Neural progenitor cell (in vitro differentiated cells): Measurements from ENCODE around the gene SH2D3A. TPM values are rescaled to one million over a fixed set of nuclear protein-coding genes. Genes with fewer than 3 reads are reported as not detected.

Source experiments
- DNase-seq: peaks from one replicate; pipeline ENCODE4 v3.0.0-alpha.2; 2016; ENCODE audit warnings: low spot score
- H2AFZ ChIP-seq: fragments of 200-600 bp; sonication (generic); replicated peaks from 2 replicates; pipeline ENCODE4 v1.6.1; 2016; ENCODE audit warnings: antibody characterized with exemption
- H3F3A ChIP-seq: fragments of 200-600 bp; sonication (generic); 2 replicates; pipeline ENCODE4 v1.6.1; 2016; ENCODE audit warnings: antibody characterized with exemption, low read depth
- H3K27ac ChIP-seq: fragments of 200-600 bp; sonication (generic); 2 replicates; pipeline ENCODE4 v1.5.1; 2016; ENCODE audit warnings: mild to moderate bottlenecking
- H3K27me3 ChIP-seq: fragments of 200-600 bp; sonication (generic); 2 replicates; pipeline ENCODE4 v1.6.1; 2016; ENCODE audit warnings: mild to moderate bottlenecking, moderate library complexity
- H3K36me3 ChIP-seq: fragments of 200-600 bp; sonication (generic); 2 replicates; pipeline ENCODE4 v1.5.1; 2016
- H3K4me1 ChIP-seq: fragments of 200-600 bp; sonication (generic); 2 replicates; pipeline ENCODE4 v1.6.1; 2016; ENCODE audit warnings: mixed run types
- H3K4me2 ChIP-seq: fragments of 200-600 bp; sonication (generic); 2 replicates; pipeline ENCODE4 v1.6.1; 2016
- H3K4me3 ChIP-seq: fragments of 200-600 bp; sonication (generic); 2 replicates; pipeline ENCODE4 v1.5.1; 2016
- H3K79me2 ChIP-seq: fragments of 200-600 bp; sonication (generic); 2 replicates; pipeline ENCODE4 v1.6.1; 2016; ENCODE audit warnings: low read depth
- H3K9ac ChIP-seq: fragments of 200-600 bp; sonication (generic); 2 replicates; pipeline ENCODE4 v1.6.1; 2016
- H3K9me3 ChIP-seq: fragments of 200-600 bp; sonication (generic); 2 replicates; pipeline ENCODE4 v1.5.1; 2016; ENCODE audit warnings: low read depth
- H4K20me1 ChIP-seq: fragments of 200-600 bp; sonication (generic); 2 replicates; pipeline ENCODE4 v1.6.1; 2016; ENCODE audit warnings: low read depth
- H3K27ac Mint-ChIP-seq: 3 replicates; pipeline ENCODE4 v1.8.0; 2021; ENCODE audit warnings: mixed read lengths
- H3K27me3 Mint-ChIP-seq: 2 replicates; pipeline ENCODE4 v1.8.0; 2022; ENCODE audit warnings: low read depth, mild to moderate bottlenecking, inconsistent platforms, moderate library complexity, mixed read lengths; ENCODE audit not compliant: insufficient read depth
- H3K36me3 Mint-ChIP-seq: 3 replicates; pipeline ENCODE4 v1.8.0; 2021; ENCODE audit warnings: mixed read lengths
- H3K4me1 Mint-ChIP-seq: 3 replicates; pipeline ENCODE4 v1.8.0; 2021; ENCODE audit warnings: mixed read lengths
- H3K4me3 Mint-ChIP-seq: 3 replicates; pipeline ENCODE4 v1.8.0; 2021; ENCODE audit warnings: mild to moderate bottlenecking, moderate library complexity, mixed read lengths
- H3K9me3 Mint-ChIP-seq: 3 replicates; pipeline ENCODE4 v1.8.0; 2020; ENCODE audit warnings: mixed read lengths
- EZH2 ChIP-seq: fragments of 200-600 bp; sonication (generic); IDR thresholded peaks from 2 replicates; pipeline ENCODE4 v1.6.1; 2017; ENCODE audit warnings: antibody characterized with exemption, mild to moderate bottlenecking, moderate library complexity
- EZH2phosphoT487 ChIP-seq: fragments of 200-600 bp; sonication (generic); IDR thresholded peaks from 2 replicates; pipeline ENCODE4 v1.6.1; 2017; ENCODE audit warnings: antibody characterized with exemption
- total RNA-seq: library from RNA; depleted of rRNA; stranded (reverse); fragments of >200 nt; gene quantifications from 2 replicates; pipeline ENCODE4 v1.2.3, GENCODE V29; 2015; ENCODE audit warnings: low replicate concordance
- TF ChIP-seq, protein P1 (sequence below): fragments of 200-600 bp; sonication (generic); IDR thresholded peaks from 2 replicates; pipeline ENCODE4 v1.5.1; 2017; ENCODE audit warnings: antibody characterized with exemption, mild to moderate bottlenecking

Gene SH2D3A
- total RNA-seq, 1 donor from 2014 or later = 0.65 TPM

DNA sequence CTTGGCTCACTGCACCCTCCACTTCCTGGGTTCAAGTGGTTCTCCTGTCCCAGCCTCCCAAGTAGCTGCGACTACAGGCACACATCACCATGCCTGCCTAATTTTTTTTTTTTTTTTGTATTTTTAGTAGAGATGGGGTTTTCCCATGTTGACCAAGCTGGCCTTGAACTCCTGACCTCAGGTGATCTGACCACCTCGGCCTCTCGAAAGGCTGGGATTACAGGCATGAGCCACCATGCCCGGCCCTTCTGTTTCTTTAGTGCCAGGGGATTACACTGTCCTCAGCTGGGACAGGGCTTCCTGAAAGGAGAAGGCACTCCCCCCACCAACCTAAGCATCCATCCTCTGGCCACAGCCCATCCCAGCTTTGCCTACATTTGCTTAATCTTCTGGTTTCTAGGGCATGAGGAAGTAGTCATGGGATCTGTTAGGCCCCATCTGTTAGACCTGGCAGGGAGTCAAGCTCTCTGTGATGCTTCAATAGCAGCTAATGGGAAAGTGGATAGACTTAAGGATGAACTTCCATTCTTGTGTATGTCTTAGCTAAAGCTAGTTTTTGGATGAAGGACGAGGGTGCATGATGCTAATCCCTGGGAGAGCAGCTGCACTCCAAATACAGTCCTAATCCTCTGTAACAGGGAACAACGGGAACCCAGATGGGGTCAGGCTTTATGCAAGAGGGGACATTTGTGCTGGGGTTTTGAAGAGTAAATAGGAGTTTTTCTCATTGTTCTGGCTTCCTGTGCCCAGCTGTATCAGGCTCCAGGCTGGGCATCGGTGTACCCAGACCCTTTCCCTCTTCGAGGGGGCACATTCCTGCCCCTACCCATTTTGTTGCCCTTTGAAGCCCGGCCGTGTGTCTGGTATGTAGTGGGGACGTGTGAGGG is 7.8 kb upstream of the SH2D3A start:
- H3K27ac ChIP-seq = no peak overlapping the region
- no peak overlapping the region for H3K9ac ChIP-seq
- TF ChIP-seq EZH2 = no peak
- TF ChIP-seq, protein P1, sequence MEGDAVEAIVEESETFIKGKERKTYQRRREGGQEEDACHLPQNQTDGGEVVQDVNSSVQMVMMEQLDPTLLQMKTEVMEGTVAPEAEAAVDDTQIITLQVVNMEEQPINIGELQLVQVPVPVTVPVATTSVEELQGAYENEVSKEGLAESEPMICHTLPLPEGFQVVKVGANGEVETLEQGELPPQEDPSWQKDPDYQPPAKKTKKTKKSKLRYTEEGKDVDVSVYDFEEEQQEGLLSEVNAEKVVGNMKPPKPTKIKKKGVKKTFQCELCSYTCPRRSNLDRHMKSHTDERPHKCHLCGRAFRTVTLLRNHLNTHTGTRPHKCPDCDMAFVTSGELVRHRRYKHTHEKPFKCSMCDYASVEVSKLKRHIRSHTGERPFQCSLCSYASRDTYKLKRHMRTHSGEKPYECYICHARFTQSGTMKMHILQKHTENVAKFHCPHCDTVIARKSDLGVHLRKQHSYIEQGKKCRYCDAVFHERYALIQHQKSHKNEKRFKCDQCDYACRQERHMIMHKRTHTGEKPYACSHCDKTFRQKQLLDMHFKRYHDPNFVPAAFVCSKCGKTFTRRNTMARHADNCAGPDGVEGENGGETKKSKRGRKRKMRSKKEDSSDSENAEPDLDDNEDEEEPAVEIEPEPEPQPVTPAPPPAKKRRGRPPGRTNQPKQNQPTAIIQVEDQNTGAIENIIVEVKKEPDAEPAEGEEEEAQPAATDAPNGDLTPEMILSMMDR = no peak
- TF ChIP-seq EZH2phosphoT487 = no peak
- no peak overlapping the region for H3K4me2 ChIP-seq
- H4K20me1 ChIP-seq = no peaks in the 10 kb centered on the region
- H3K4me3 ChIP-seq = no peak overlapping the region
- H3K4me1 ChIP-seq = no peaks in the 10 kb centered on the region
- no peak overlapping the region for H2AFZ ChIP-seq
- Mint-ChIP-seq H3K9me3 (peaks cover 9% of the 10 kb centered on the region), H3K27me3 (peaks cover 9% of the 10 kb centered on the region), H3K4me3 (no peak overlapping the region), H3K36me3 (no peaks in the 10 kb centered on the region), H3K4me1 (peaks cover 3% of the 10 kb centered on the region), H3K27ac (no peak overlapping the region)
- no peaks in the 10 kb centered on the region for H3K9me3 ChIP-seq
- no peaks in the 10 kb centered on the region for H3K79me2 ChIP-seq
- no peaks in the 10 kb centered on the region for H3K36me3 ChIP-seq
- peak; percentile 38 for DNase-seq
- H3K27me3 ChIP-seq = no peaks in the 10 kb centered on the region
- peaks cover 7% of the 10 kb centered on the region for H3F3A ChIP-seq

DNA sequence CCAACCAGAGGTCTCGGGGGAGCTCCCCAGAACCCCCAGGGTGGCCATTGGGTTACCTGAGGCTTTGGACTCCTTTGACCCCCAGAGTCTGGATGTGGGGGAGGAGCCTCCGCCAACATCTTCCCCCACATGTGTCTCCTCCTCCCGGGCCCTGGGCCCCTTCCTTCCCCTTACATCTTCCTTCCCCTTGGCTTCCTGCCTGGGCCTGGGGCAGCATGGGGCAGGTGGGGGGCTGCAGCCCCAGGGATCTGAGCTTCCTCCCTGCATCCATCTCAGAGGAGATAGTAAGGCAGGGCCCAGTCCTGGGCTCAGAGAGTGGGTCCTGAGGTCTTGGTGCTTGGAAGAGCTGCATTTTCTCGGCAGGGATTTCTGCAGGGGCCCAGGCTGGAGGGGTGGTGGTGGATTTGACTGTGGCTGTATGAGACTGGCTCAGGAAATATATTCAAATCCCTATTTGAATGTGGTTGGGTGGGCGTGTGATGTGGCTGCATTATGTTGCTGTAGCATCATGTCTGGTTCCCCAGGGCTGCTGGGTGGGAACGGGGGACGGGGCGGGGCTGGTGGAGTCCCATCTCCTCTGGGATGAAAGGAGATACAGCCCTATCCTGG is 6.2 kb upstream of the SH2D3A start:
- H3K9ac ChIP-seq = no peak overlapping the region
- peaks cover 18% of the 10 kb centered on the region for H3K27me3 Mint-ChIP-seq
- H3K36me3 ChIP-seq = no peaks in the 10 kb centered on the region
- H3K36me3 Mint-ChIP-seq = no peaks in the 10 kb centered on the region
- H2AFZ ChIP-seq = peak overlapping the region; percentile 68
- TF ChIP-seq, protein P1 = no peak
- TF ChIP-seq EZH2 (no peak), EZH2phosphoT487 (no peak)
- no peaks in the 10 kb centered on the region for H3K79me2 ChIP-seq
- no peak for DNase-seq
- no peak overlapping the region for H3K4me3 ChIP-seq
- no peak overlapping the region for H3K27ac ChIP-seq
- no peak overlapping the region for H3K27ac Mint-ChIP-seq
- H3K9me3 ChIP-seq = no peaks in the 10 kb centered on the region
- no peaks in the 10 kb centered on the region for H3K27me3 ChIP-seq
- peaks cover 14% of the 10 kb centered on the region for H3F3A ChIP-seq
- H4K20me1 ChIP-seq = no peaks in the 10 kb centered on the region
- H3K4me3 Mint-ChIP-seq = no peak overlapping the region
- H3K4me1 Mint-ChIP-seq = peaks cover 3% of the 10 kb centered on the region
- H3K9me3 Mint-ChIP-seq = peaks cover 9% of the 10 kb centered on the region
- no peaks in the 10 kb centered on the region for H3K4me1 ChIP-seq
- H3K4me2 ChIP-seq = no peak overlapping the region

DNA sequence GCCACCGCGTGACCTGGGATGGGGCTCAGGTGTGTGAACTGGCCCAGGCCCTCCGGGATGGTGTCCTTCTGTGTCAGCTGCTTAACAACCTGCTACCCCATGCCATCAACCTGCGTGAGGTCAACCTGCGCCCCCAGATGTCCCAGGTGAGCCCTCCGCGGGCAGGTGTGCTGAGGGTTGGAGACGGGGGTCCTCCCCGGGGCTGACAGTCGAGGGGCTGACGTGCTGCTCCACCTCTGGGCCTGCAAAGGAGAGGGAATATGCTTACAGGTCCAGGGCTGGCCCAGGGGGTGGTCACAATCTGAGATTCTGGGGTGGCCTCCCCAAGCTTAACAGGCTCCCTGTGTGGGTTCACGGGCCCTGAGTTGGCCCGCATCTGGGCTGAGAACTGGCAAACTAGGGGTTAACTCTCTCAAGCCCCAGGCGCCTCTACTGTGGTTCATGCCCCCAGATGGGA is 5.7 kb upstream of the SH2D3A start:
- TF ChIP-seq EZH2phosphoT487 (no peak), EZH2 (no peak)
- TF ChIP-seq, protein P1 = no peak
- peaks cover 3% of the 10 kb centered on the region for H3K4me1 Mint-ChIP-seq
- Histone ChIP-seq H4K20me1 (no peaks in the 10 kb centered on the region), H3K27ac (no peak overlapping the region), H2AFZ (no peak overlapping the region), H3K4me1 (no peaks in the 10 kb centered on the region), H3K9me3 (no peaks in the 10 kb centered on the region), H3K79me2 (no peaks in the 10 kb centered on the region), H3K36me3 (no peaks in the 10 kb centered on the region), H3K4me2 (no peak overlapping the region), H3F3A (peaks cover 19% of the 10 kb centered on the region), H3K9ac (no peak overlapping the region), H3K27me3 (no peaks in the 10 kb centered on the region), H3K4me3 (no peak overlapping the region)
- H3K27ac Mint-ChIP-seq = no peak overlapping the region
- peaks cover 9% of the 10 kb centered on the region for H3K9me3 Mint-ChIP-seq
- no peak overlapping the region for H3K4me3 Mint-ChIP-seq
- no peaks in the 10 kb centered on the region for H3K36me3 Mint-ChIP-seq
- no peak for DNase-seq
- H3K27me3 Mint-ChIP-seq = peaks cover 20% of the 10 kb centered on the region
